Measurements from ENCODE around the gene TTBK1.
A peak's percentile ranks its signal among the peaks of the same experiment; 100 is the strongest.

TTBK1 gene

GRCh38 chr6:43255408-43256054 lies 12.2 kb downstream of the TTBK1 start:
- DNase-seq (ENCODE audit: low read depth): no peak

- no peak for DNase-seq (ENCODE audit: low read depth)
These were observed 13.5 kb downstream of the TTBK1 start for GRCh38 chr6:43256670-43257366.

GRCh38 chr6:43257367-43258145 lies 14.3 kb downstream of the TTBK1 start:
- DNase-seq (ENCODE audit: low read depth): no peak

- DNase-seq (ENCODE audit: low read depth): no peak
These were observed 14.9 kb downstream of the TTBK1 start for GRCh38 chr6:43258180-43258579.

GRCh38 chr6:43258807-43259686 lies 15.8 kb downstream of the TTBK1 start:
- DNase-seq (ENCODE audit: low read depth): no peak

GRCh38 chr6:43260791-43261190 lies 17.5 kb downstream of the TTBK1 start:
- no peak for DNase-seq (ENCODE audit: low read depth)

GRCh38 chr6:43261198-43261597 lies 17.9 kb downstream of the TTBK1 start:
- no peak for DNase-seq (ENCODE audit: low read depth)

- DNase-seq (ENCODE audit: low read depth): no peak
These were observed 18.9 kb downstream of the TTBK1 start for GRCh38 chr6:43262000-43262779.

GRCh38 chr6:43262780-43263313 lies 19.6 kb downstream of the TTBK1 start:
- DNase-seq (ENCODE audit: low read depth): no peak

GRCh38 chr6:43263314-43264178 lies 20.3 kb downstream of the TTBK1 start:
- DNase-seq (ENCODE audit: low read depth): peak; percentile 40

GRCh38 chr6:43264599-43265145 lies 21.4 kb downstream of the TTBK1 start:
- no peak for DNase-seq (ENCODE audit: low read depth)

GRCh38 chr6:43265564-43265963 lies 22.3 kb downstream of the TTBK1 start:
- DNase-seq (ENCODE audit: low read depth): no peak

GRCh38 chr6:43267619-43268354 lies 24.5 kb downstream of the TTBK1 start:
- DNase-seq (ENCODE audit: low read depth): no peak

- no peak for DNase-seq (ENCODE audit: low read depth)
These were observed 25.0 kb downstream of the TTBK1 start for GRCh38 chr6:43268355-43268700.

- DNase-seq (ENCODE audit: low read depth): no peak
These were observed 25.5 kb downstream of the TTBK1 start for GRCh38 chr6:43268782-43269272.

- DNase-seq (ENCODE audit: low read depth): no peak
These were observed 26.2 kb downstream of the TTBK1 start for GRCh38 chr6:43269273-43270007.

GRCh38 chr6:43271103-43271815 lies 28.0 kb downstream of the TTBK1 start:
- DNase-seq (ENCODE audit: low read depth): no peak

- DNase-seq (ENCODE audit: low read depth): no peak
These were observed 28.7 kb downstream of the TTBK1 start for GRCh38 chr6:43271944-43272343.
